Adrenal gland (tissue), 12 donors: Measurements from ENCODE around the gene POU4F2. TPM values are rescaled to one million over a fixed set of nuclear protein-coding genes. Genes with fewer than 3 reads are reported as not detected.

Experiments used
- DNase-seq, 7 donors: peaks; one replicate each; pipeline ENCODE4 v3.0.0-alpha.2; 2019 to 2020
- H3K27ac ChIP-seq, 5 donors: fragments of 200-600 bp; sonication (generic) in 4 of 5; 1 replicate in 3 of 5; 2 replicates in 2 of 5; pipeline versions ENCODE4 v1.5.1 to v1.8.0; 2016 to 2020; ENCODE audit warnings: mild to moderate bottlenecking in 1 of 5
- H3K27me3 ChIP-seq: fragments of 200-600 bp; 2 replicates; pipeline ENCODE4 v1.8.0; 2021
- H3K36me3 ChIP-seq, 2 donors: fragments of 200-600 bp; replicated peaks in 1 of 2; 1 replicate in 1 of 2; 2 replicates in 1 of 2; pipeline versions ENCODE4 v1.5.1 to v1.8.0; 2018 to 2022
- H3K4me1 ChIP-seq, 2 donors: fragments of 200-600 bp; replicated peaks in 1 of 2; 1 replicate in 1 of 2; 2 replicates in 1 of 2; pipeline versions ENCODE4 v1.5.1 to v1.8.0; 2018 to 2021
- H3K4me3 ChIP-seq, 4 donors: fragments of 200-600 bp; sonication (generic) in 3 of 4; one replicate each; pipeline ENCODE4 v1.5.1; 2016 to 2018
- H3K9me3 ChIP-seq, 3 donors: fragments of 200-600 bp; sonication (generic) in 1 of 3; replicated peaks in 1 of 3; 1 replicate in 2 of 3; 2 replicates in 1 of 3; pipeline versions ENCODE4 v1.5.1 to v1.8.0; 2016 to 2021
- POLR2A ChIP-seq, 2 donors: fragments of 450-650 bp; IDR thresholded peaks; one replicate each; pipeline ENCODE4 v1.6.1; 2017; ENCODE audit warnings: antibody characterized with exemption in 2 of 2, mild to moderate bottlenecking in 2 of 2, moderate library complexity in 1 of 2
- WGBS, 4 donors: extraction: QIAGEN DNeasy Blood & Tissue Kit in 2 of 4; methylation state at CpG; one replicate each; pipeline versions ENCODE4 v1.1.5 to v1.1.7; 2013 to 2017; 5-methylcytosine and 5-hydroxymethylcytosine counted together
- intact Hi-C, 2 donors: fragments of 100-400 bp; cut with DNase I; formaldehyde crosslinking; loops; one replicate each; pipeline versions ENCODE4 v1.14.1 to v1.15.0; 2022 to 2023
- polyA plus RNA-seq, 3 donors: library from polyadenylated mRNA; stranded (reverse); fragments of 200-250 nt in 2 of 3; fragments of 350-450 nt in 1 of 3; fragmentation: Illumina TruSeq in 1 of 3; extraction: RNeasy Lipid Tissue Mini Kit (QIAGEN cat#74804) in 1 of 3; gene quantifications; one replicate each; pipeline ENCODE4 v1.2.3, GENCODE V29; 2013 to 2014
- total RNA-seq, 9 donors: library from RNA; depleted of rRNA in 4 of 9; stranded (reverse); fragments of >200 nt in 4 of 9; fragments of 120-200 nt in 1 of 9; fragmentation: NEBNext Ultra II Directional in 1 of 9; extraction: Animal tissue kit (Norgen Biotek cat#: 25700) in 1 of 9; gene quantifications; one replicate each; pipeline versions ENCODE4 v1.1.0 to v1.2.4, GENCODE V29; 2013 to 2023
- TF ChIP-seq, protein P1 (sequence below), 6 experiments: fragments of 450-650 bp in 4 of 6; fragments of 200-600 bp in 2 of 6; sonication (generic) in 1 of 6; IDR thresholded peaks; 1 replicate in 5 of 6; 2 replicates in 1 of 6; pipeline versions ENCODE4 v1.5.1 to v1.8.0; 2016 to 2021; ENCODE audit warnings: antibody characterized with exemption in 6 of 6, mild to moderate bottlenecking in 2 of 6, moderate library complexity in 1 of 6
- donor health status: healthy with polysubstance abuse.
- donor health status: Bipolar disorder and iron deficiency.
- donor health status: DM: yes; HTN: yes; CAD: no.
- donor health status: DM: no; HTN: no; CAD: no.
- donor health status: DM: no; HTN: no; CAD: no.
- donor health status: DM: yes; HTN: yes; CAD: no.

Gene POU4F2
- total and polyA plus RNA-seq, 12 donors = not detected

DNA sequence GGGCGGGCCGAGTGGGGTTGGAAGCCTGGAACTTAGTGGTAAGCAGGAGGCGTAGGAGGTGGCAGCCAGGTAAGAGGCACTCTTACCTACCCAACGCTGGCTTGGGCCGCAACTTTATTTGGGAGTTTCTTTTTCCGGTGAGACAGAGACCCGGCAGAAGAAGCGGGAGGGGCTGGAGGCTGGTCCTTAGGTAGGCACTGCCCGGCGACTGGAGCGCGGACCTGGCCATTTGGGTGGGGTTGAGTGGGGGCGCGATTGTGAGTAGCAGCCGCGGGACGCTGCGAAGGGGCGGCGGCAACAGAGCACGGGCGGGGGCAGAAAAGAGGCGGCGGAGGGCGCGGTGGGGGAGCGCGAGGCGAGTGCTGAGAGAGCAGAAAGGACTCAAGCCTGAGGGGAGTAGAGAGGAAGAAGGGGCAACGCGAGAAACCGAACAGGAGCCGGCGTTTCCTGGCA is 334 bp upstream of the POU4F2 start:
- peaks cover 0 to 9% of the 10 kb centered on the region in 2 donors for H3K4me1 ChIP-seq
- WGBS, 4 donors = 1 to 2% (median 1%) methylated on average over 28 to 34 of the region's 34 CpGs
- intact Hi-C loops = no loop called here
- no peak overlapping the region for H3K27ac ChIP-seq
- peak overlapping the region in 1 of 4 donors; percentile 13 for H3K4me3 ChIP-seq
- DNase-seq = no peak
- H3K27me3 ChIP-seq = peaks cover 82% of the 10 kb centered on the region
- H3K36me3 ChIP-seq = no peaks in the 10 kb centered on the region
- TF ChIP-seq, protein P1, sequence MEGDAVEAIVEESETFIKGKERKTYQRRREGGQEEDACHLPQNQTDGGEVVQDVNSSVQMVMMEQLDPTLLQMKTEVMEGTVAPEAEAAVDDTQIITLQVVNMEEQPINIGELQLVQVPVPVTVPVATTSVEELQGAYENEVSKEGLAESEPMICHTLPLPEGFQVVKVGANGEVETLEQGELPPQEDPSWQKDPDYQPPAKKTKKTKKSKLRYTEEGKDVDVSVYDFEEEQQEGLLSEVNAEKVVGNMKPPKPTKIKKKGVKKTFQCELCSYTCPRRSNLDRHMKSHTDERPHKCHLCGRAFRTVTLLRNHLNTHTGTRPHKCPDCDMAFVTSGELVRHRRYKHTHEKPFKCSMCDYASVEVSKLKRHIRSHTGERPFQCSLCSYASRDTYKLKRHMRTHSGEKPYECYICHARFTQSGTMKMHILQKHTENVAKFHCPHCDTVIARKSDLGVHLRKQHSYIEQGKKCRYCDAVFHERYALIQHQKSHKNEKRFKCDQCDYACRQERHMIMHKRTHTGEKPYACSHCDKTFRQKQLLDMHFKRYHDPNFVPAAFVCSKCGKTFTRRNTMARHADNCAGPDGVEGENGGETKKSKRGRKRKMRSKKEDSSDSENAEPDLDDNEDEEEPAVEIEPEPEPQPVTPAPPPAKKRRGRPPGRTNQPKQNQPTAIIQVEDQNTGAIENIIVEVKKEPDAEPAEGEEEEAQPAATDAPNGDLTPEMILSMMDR (IDR thresholded peaks at IDR 0.05) = no peak
- no peak for TF ChIP-seq POLR2A (IDR thresholded peaks at IDR 0.05)
- H3K9me3 ChIP-seq = no peaks in the 10 kb centered on the region

DNA sequence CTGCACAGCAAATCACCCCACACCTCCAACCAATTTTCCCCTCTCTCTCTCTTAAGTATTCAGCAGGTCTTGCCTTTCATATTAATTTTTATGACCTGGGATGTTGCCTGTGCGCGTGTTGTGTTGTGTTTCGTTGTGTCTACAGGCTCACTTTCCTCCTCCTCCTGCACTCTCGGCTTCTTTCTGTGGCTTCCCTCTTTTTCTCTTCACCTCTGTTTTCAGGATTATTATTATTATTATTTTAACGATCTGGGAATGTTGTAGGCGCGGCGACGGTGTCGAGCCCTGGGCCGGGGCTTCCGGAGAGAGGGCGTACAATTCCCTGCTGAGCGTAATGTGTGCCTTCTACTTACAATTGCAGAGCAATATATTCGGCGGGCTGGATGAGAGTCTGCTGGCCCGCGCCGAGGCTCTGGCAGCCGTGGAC is 826 bp downstream of the POU4F2 start:
- Histone ChIP-seq H3K36me3 (no peaks in the 10 kb centered on the region), H3K27me3 (peaks cover 74% of the 10 kb centered on the region), H3K9me3 (no peaks in the 10 kb centered on the region), H3K4me1 (peaks cover 0 to 9% of the 10 kb centered on the region in 2 donors), H3K4me3 (no peak overlapping the region), H3K27ac (no peak overlapping the region)
- no peak for DNase-seq
- 2 to 3% (median 3%) methylated on average over 19 to 20 of the region's 20 CpGs for WGBS, 4 donors
- TF ChIP-seq POLR2A (IDR thresholded peaks at IDR 0.05) = no peak
- TF ChIP-seq, protein P1 (IDR thresholded peaks at IDR 0.05) = no peak
- intact Hi-C loops = no loop called here

DNA sequence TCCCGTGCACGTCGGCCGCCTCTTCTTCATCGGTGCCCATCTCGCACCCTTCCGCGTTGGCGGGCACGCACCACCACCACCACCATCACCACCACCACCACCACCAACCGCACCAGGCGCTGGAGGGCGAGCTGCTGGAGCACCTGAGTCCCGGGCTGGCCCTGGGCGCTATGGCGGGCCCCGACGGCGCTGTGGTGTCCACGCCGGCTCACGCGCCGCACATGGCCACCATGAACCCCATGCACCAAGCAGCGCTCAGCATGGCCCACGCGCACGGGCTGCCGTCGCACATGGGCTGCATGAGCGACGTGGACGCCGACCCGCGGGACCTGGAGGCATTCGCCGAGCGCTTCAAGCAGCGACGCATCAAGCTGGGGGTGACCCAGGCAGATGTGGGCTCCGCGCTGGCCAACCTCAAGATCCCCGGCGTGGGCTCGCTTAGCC is 1.4 kb downstream of the POU4F2 start:
- Histone ChIP-seq H3K4me3 (no peak overlapping the region), H3K36me3 (no peaks in the 10 kb centered on the region), H3K9me3 (no peaks in the 10 kb centered on the region), H3K27me3 (peaks cover 69% of the 10 kb centered on the region), H3K4me1 (peaks cover 0 to 9% of the 10 kb centered on the region in 2 donors), H3K27ac (no peak overlapping the region)
- intact Hi-C loops = no loop called here
- no peak for DNase-seq
- TF ChIP-seq, protein P1 (IDR thresholded peaks at IDR 0.05) = no peak
- TF ChIP-seq POLR2A (IDR thresholded peaks at IDR 0.05) = no peak
- WGBS, 4 donors = 2 to 5% (median 4%) methylated on average over 16 to 46 of the region's 46 CpGs

DNA sequence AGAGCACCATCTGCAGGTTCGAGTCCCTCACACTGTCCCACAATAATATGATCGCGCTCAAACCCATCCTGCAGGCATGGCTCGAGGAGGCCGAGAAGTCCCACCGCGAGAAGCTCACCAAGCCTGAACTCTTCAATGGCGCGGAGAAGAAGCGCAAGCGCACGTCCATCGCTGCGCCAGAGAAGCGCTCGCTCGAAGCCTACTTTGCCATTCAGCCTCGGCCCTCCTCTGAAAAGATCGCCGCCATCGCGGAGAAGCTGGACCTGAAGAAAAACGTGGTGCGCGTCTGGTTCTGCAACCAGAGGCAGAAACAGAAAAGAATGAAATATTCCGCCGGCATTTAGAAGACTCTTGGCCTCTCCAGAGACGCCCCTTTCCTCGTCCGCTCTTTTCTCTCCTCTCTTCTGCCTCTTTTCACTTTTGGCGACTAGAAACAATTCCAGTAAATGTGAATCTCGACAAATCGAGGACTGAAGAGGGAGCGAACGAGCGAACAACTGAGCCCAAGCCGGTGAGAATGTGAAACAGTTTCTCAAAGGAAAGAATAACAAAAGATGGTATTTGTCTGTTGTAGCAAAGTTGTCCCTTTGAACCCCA is 1.9 kb downstream of the POU4F2 start:
- Histone ChIP-seq H3K27ac (no peak overlapping the region), H3K27me3 (peaks cover 65% of the 10 kb centered on the region), H3K4me1 (peaks cover 0 to 9% of the 10 kb centered on the region in 2 donors), H3K36me3 (no peaks in the 10 kb centered on the region), H3K4me3 (no peak overlapping the region), H3K9me3 (no peaks in the 10 kb centered on the region)
- no peak for DNase-seq
- intact Hi-C loops = no loop called here
- TF ChIP-seq, protein P1 (IDR thresholded peaks at IDR 0.05) = no peak
- no peak for TF ChIP-seq POLR2A (IDR thresholded peaks at IDR 0.05)
- WGBS, 4 donors = 2 to 5% (median 3%) methylated on average over 13 to 37 of the region's 37 CpGs
